Esophagus squamous epithelium (tissue), 5 donors: Measurements from ENCODE around the gene CLSTN2. TPM values are rescaled to one million over a fixed set of nuclear protein-coding genes. Genes with fewer than 3 reads are reported as not detected.
A peak's percentile ranks its signal among the peaks of the same experiment; 100 is the strongest.

Source experiments
- DNase-seq: peaks from one replicate; lab custom pipeline; 2025; lab: John Stamatoyannopoulos, UW
- H3K27ac ChIP-seq, 4 donors: fragments of 200-600 bp; sonication (generic); one replicate each; pipeline ENCODE4 v1.5.1; 2016 to 2019; ENCODE audit warnings: mild to moderate bottlenecking in 1 of 4
- H3K27me3 ChIP-seq, 4 donors: fragments of 200-600 bp; sonication (generic); 1 replicate in 3 of 4; 2 replicates in 1 of 4; pipeline versions ENCODE4 v1.5.1 to v1.6.0; 2017 to 2021; ENCODE audit warnings: antibody characterized with exemption in 1 of 4
- H3K36me3 ChIP-seq, 3 donors: fragments of 200-600 bp; sonication (generic); one replicate each; pipeline ENCODE4 v1.5.1; 2016 to 2019
- H3K4me1 ChIP-seq, 3 donors: fragments of 200-600 bp; sonication (generic); one replicate each; pipeline ENCODE4 v1.5.1; 2017 to 2019
- H3K4me3 ChIP-seq, 4 donors: fragments of 200-600 bp; sonication (generic); 1 replicate in 3 of 4; 2 replicates in 1 of 4; pipeline ENCODE4 v1.5.1; 2016 to 2019; ENCODE audit warnings: mild to moderate bottlenecking in 2 of 4, moderate library complexity in 1 of 4
- H3K9me3 ChIP-seq, 3 donors: fragments of 200-600 bp; sonication (generic); one replicate each; pipeline ENCODE4 v1.5.1; 2016 to 2019
- POLR2A ChIP-seq, 4 donors: fragments of 450-650 bp; IDR thresholded peaks; one replicate each; pipeline ENCODE4 v1.6.1; 2017; ENCODE audit warnings: antibody characterized with exemption in 4 of 4, mild to moderate bottlenecking in 4 of 4, moderate library complexity in 3 of 4
- WGBS, 2 donors: methylation state at CpG; one replicate each; pipeline ENCODE4 v1.1.5; 2018; 5-methylcytosine and 5-hydroxymethylcytosine counted together
- intact Hi-C: fragments of 100-400 bp; cut with DNase I; formaldehyde crosslinking; loops from one replicate; pipeline ENCODE4 v1.15.0; 2022
- total RNA-seq, 4 donors: library from RNA; depleted of rRNA; stranded (reverse); fragments of >200 nt; gene quantifications; one replicate each; pipeline ENCODE4 v1.1.0, GENCODE V29; 2016
- TF ChIP-seq, protein P1 (sequence below), 6 experiments: fragments of 450-650 bp in 4 of 6; fragments of 200-600 bp in 2 of 6; sonication (generic) in 2 of 6; IDR thresholded peaks; one replicate each; pipeline ENCODE4 v1.5.1; 2016 to 2019; ENCODE audit warnings: antibody characterized with exemption in 6 of 6, mild to moderate bottlenecking in 4 of 6, moderate library complexity in 4 of 6
- donor health status: DM: yes; HTN: yes; CAD: no.

Gene CLSTN2
- total RNA-seq, 4 donors from 2014 or later = 0.53 to 5.0 (median 3.1) TPM

DNA sequence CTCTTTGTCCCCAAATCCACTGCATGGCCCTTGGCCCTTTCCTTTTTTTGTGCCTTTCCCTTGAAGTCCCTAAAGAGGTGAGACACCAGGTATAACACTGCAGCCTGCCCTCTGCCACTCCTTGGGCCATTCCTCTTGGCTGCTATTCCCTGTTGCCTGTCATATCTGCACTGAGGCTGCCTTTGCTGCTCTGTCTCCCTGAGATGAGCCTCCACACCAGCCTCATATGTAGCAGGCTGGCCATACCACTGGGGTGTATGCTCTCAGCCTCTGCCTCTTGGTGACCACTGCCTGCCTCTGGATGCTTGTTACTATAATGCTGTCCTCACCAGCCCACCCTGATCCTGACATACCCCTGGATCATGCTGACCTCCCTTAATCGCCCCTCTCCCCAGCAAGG lies 252.0 kb downstream of the CLSTN2 start:
- no peaks in the 10 kb centered on the region for H3K9me3 ChIP-seq
- no peak for DNase-seq
- WGBS, 2 donors = 80 to 90% methylated on average over 1 of the region's 1 CpG
- H3K36me3 ChIP-seq = no peaks in the 10 kb centered on the region
- H3K4me3 ChIP-seq = no peak overlapping the region
- TF ChIP-seq, protein P1, sequence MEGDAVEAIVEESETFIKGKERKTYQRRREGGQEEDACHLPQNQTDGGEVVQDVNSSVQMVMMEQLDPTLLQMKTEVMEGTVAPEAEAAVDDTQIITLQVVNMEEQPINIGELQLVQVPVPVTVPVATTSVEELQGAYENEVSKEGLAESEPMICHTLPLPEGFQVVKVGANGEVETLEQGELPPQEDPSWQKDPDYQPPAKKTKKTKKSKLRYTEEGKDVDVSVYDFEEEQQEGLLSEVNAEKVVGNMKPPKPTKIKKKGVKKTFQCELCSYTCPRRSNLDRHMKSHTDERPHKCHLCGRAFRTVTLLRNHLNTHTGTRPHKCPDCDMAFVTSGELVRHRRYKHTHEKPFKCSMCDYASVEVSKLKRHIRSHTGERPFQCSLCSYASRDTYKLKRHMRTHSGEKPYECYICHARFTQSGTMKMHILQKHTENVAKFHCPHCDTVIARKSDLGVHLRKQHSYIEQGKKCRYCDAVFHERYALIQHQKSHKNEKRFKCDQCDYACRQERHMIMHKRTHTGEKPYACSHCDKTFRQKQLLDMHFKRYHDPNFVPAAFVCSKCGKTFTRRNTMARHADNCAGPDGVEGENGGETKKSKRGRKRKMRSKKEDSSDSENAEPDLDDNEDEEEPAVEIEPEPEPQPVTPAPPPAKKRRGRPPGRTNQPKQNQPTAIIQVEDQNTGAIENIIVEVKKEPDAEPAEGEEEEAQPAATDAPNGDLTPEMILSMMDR (IDR thresholded peaks at IDR 0.05) = no peak
- no peak for TF ChIP-seq POLR2A (IDR thresholded peaks at IDR 0.05)
- peaks cover 0 to 20% (median 3%) of the 10 kb centered on the region in 3 donors for H3K4me1 ChIP-seq
- intact Hi-C loops = no loop called here
- peak overlapping the region in 1 of 4 donors; percentile 13 for H3K27ac ChIP-seq
- H3K27me3 ChIP-seq = no peaks in the 10 kb centered on the region

DNA sequence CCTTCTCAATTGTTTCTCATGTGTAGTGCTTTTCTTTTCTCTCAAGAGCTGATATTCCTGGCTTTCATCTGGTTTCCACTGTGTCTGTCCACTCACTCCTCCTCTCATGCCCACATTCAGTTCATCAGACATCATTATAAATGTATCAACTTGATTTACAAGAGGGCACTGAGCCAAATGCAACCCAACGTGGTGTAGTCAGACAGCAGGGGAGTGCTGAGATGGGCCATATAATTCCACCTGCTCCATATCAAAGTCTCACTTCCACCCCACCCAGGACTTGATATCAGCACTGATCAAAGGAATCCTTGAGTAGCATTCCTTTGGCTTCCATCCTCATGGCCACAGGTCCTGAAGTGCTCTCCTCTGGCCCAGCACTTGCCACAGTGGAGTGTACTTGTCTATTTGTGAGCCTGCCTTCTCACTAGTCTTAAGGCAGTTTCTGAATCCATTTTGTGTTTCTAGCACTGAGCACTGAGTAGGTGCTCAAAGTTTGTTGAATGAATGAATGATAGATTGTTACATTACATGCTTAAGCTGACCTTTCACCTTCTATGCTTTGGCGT lies 252.8 kb downstream of the CLSTN2 start:
- Histone ChIP-seq H3K36me3 (no peaks in the 10 kb centered on the region), H3K4me1 (peaks cover 0 to 20% (median 3%) of the 10 kb centered on the region in 3 donors), H3K9me3 (no peaks in the 10 kb centered on the region), H3K4me3 (no peak overlapping the region), H3K27ac (no peak overlapping the region), H3K27me3 (no peaks in the 10 kb centered on the region)
- intact Hi-C loops = no loop called here
- DNase-seq = no peak
- 55 to 58% methylated on average over 2 of the region's 2 CpGs for WGBS, 2 donors
- TF ChIP-seq POLR2A (IDR thresholded peaks at IDR 0.05) = no peak
- TF ChIP-seq, protein P1 (IDR thresholded peaks at IDR 0.05) = no peak

DNA sequence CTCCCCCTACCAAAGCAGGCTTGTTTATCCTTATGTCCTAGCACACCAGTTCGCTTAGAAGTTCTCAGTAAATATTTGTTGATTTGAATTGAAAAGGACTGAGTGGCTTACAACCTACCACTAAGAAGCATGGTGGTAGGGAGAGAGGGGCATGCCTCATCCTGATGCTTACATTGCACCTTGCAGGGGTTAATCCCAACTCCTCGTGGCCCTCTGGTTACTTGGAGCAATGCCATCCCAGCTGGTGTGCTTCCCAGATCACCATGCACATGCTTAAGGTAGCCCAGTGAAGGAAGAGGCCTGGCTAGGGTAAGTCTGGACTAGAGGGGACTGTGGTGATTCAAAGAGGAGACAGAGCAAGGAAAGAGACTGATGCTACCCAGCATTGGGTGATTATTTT lies 253.3 kb downstream of the CLSTN2 start:
- DNase-seq = no peak

DNA sequence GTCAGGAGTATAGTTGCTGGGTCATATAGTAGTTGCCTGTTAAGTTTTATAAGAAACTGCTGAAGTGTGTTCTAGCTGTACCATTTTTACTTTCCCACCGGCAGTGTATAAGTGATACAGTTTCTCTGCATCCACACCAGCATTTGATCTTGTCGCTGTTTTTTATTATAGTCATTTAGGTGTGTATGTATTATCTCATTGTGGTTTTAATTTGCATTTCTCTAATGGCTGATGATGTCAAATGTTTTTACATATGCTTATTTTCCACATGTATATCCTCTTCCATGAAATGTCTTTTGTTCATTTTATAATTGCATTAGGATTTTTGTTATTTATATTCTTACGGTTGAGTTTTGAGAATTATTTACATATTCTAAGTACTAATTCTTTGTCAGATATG lies 254.3 kb downstream of the CLSTN2 start:
- no peak for TF ChIP-seq POLR2A (IDR thresholded peaks at IDR 0.05)
- TF ChIP-seq, protein P1 (IDR thresholded peaks at IDR 0.05) = no peak
- 88 to 95% methylated on average over 3 of the region's 3 CpGs for WGBS, 2 donors
- Histone ChIP-seq H3K4me1 (peaks cover 0 to 20% (median 3%) of the 10 kb centered on the region in 3 donors), H3K9me3 (no peaks in the 10 kb centered on the region), H3K27me3 (no peaks in the 10 kb centered on the region), H3K36me3 (no peaks in the 10 kb centered on the region), H3K27ac (no peak overlapping the region), H3K4me3 (no peak overlapping the region)
- intact Hi-C loops = no loop called here
- DNase-seq = no peak

More for the DNA sequence above, 253.3 kb downstream of the CLSTN2 start:
- 0 to 42% methylated on average over 1 to 2 of the region's 2 CpGs for WGBS, 2 donors
- Histone ChIP-seq H3K9me3 (no peaks in the 10 kb centered on the region), H3K27ac (no peak overlapping the region), H3K4me3 (no peak overlapping the region), H3K4me1 (peaks cover 0 to 20% (median 3%) of the 10 kb centered on the region in 3 donors), H3K27me3 (no peaks in the 10 kb centered on the region), H3K36me3 (no peaks in the 10 kb centered on the region)
- intact Hi-C loops = no loop called here
- TF ChIP-seq POLR2A (IDR thresholded peaks at IDR 0.05) = no peak
- TF ChIP-seq, protein P1 (IDR thresholded peaks at IDR 0.05) = no peak

DNA sequence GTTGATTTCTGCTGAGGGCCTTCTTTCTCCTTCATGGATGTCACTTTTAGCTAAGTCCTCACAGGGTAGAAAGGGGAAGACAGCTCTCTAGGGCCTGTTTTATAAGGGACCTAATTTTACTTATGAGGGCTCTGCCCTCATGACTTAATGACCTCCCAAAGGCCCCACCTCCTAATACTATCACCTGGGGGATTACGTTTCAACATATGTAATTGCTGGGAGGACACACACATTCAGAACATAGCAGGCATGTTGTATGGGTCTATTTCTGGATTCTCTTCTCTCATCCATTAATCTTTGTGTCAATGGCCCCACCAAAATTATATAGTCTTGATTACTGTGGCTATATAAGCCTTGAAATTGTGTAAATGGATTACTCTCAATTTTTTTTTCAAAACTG lies 255.0 kb downstream of the CLSTN2 start:
- no peak for DNase-seq
- WGBS, 2 donors = 73 to 87% methylated on average over 1 of the region's 1 CpG
- no peaks in the 10 kb centered on the region for H3K9me3 ChIP-seq
- no peaks in the 10 kb centered on the region for H3K27me3 ChIP-seq
- H3K4me1 ChIP-seq = peaks cover 0 to 20% (median 3%) of the 10 kb centered on the region in 3 donors
- H3K36me3 ChIP-seq = no peaks in the 10 kb centered on the region
- H3K4me3 ChIP-seq = no peak overlapping the region
- H3K27ac ChIP-seq = no peak overlapping the region
- TF ChIP-seq, protein P1 (IDR thresholded peaks at IDR 0.05) = no peak
- TF ChIP-seq POLR2A (IDR thresholded peaks at IDR 0.05) = no peak
- intact Hi-C loops = no loop called here
